HG02938 (cell line): ENCODE data around the gene PCK2.

Experiments used
- ATAC-seq: cut with Tn5 transposase; IDR thresholded peaks from one replicate; pipeline ENCODE4 v1.9.1; 2021; ENCODE audit warnings: mild to moderate bottlenecking, moderate library complexity; ENCODE audit not compliant: unreplicated experiment

The PCK2 gene

GRCh38 chr14:24060984-24061913 lies 32.9 kb upstream of the PCK2 start:
- no peak for ATAC-seq

- ATAC-seq, result no peak
These were observed 31.7 kb upstream of the PCK2 start for GRCh38 chr14:24062216-24062980.

- ATAC-seq, result no peak
These were observed 30.8 kb upstream of the PCK2 start for GRCh38 chr14:24063263-24063836.

GRCh38 chr14:24064091-24064795 lies 29.9 kb upstream of the PCK2 start:
- no peak for ATAC-seq

GRCh38 chr14:24064856-24065255 lies 29.3 kb upstream of the PCK2 start:
- no peak for ATAC-seq

GRCh38 chr14:24065408-24065807 lies 28.7 kb upstream of the PCK2 start:
- ATAC-seq, result no peak

- no peak for ATAC-seq
These were observed 27.5 kb upstream of the PCK2 start for GRCh38 chr14:24066496-24067132.

- no peak for ATAC-seq
These were observed 26.7 kb upstream of the PCK2 start for GRCh38 chr14:24067133-24068082.

GRCh38 chr14:24068711-24069410 lies 25.2 kb upstream of the PCK2 start:
- ATAC-seq, result no peak

GRCh38 chr14:24069411-24069735 lies 24.7 kb upstream of the PCK2 start:
- no peak for ATAC-seq

- ATAC-seq, result no peak
These were observed 23.6 kb upstream of the PCK2 start for GRCh38 chr14:24070285-24071143.

- ATAC-seq, result no peak
These were observed 22.9 kb upstream of the PCK2 start, which contains the start of gene CPNE6 for GRCh38 chr14:24071144-24071697. TSS of gene CPNE6 (plus strand) at chr14:24071562. CDS start at chr14:24072937, 1,375 bp downstream.

- no peak for ATAC-seq
These were observed 22.2 kb upstream of the PCK2 start for GRCh38 chr14:24071836-24072430.

GRCh38 chr14:24072436-24072835 lies 21.7 kb upstream of the PCK2 start:
- ATAC-seq, result no peak

- no peak for ATAC-seq
These were observed 20.9 kb upstream of the PCK2 start for GRCh38 chr14:24072881-24073877.
